DMS153 treated with DMSO at 0.1 percent for 48 hours (cell line): ENCODE results near the gene NAV2.

Source experiments
- DNase-seq: peaks from one replicate; lab custom pipeline; 2025; ENCODE audit not compliant: unreplicated experiment; lab: John Stamatoyannopoulos, UW

NAV2 gene

GRCh38 chr11:20161923-20162744 is 449.5 kb downstream of the NAV2 start:
- DNase-seq = no peak

DNA sequence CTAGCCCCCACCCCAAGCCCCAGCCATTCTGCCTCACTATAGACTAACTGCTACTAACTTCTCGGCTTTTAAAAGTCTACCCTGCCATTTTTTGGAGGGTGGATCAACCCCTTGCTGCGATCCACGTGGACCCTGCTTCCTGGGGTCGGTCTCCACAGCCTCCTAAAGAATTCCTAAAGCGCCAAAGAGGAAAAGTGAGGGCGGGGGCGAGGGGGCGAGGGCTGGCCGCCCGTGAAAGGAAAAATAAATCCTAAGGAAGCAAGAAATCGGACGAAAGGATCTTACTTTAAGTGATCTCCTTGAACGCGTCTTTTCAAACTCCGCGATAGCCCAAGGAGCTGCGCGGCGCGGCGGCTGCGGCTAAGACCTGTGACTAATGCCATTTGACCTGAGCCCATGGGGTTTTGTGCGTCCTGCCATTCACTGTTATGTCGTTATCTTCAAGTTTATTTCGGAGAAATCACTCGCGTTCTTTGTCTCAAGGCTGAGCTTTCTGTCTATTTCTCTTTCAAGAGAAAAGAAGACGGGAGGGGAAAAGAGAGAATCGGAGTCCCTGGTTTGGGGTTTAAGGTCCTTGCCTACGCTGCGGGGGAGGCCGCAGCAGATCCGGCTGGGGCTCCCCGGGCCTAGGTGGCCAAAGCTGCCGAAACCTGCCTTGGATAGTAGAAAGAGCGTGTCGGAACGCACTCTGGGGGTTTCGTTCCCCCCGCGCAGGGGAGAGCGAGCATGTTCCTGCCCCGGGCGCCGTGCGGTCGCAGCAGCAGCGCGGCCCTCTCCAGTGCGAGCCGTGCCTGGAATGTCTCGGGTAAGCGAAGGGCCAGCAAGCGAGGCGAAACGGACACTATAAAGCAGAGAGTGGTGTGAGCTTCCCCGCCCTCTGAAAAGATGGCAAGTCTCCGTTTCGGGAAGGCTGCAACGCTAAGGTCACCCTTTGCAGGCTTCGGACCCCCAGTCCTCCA is 450.5 kb downstream of the NAV2 start:
- no peak for DNase-seq

- no peak for DNase-seq
These were observed 451.3 kb downstream of the NAV2 start for GRCh38 chr11:20163783-20164481.
